Left colon (tissue), 2 donors: ENCODE results near the gene BMP8B. TPM values are rescaled to one million over a fixed set of nuclear protein-coding genes. Genes with fewer than 3 reads are reported as not detected.

Experiments used
- ATAC-seq: fragments of 200-7000 bp; cut with Tn5 transposase; one replicate; pipeline ENCODE4 v1.9.1; 2020; ENCODE audit warnings: mild to moderate bottlenecking, moderate library complexity
- DNase-seq, 2 donors: peaks; one replicate each; pipeline ENCODE4 v3.0.0-alpha.2; 2020
- intact Hi-C, 2 donors: fragments of 100-400 bp; cut with DNase I in 1 of 2; cut with micrococcal nuclease in 1 of 2; formaldehyde crosslinking; loops; one replicate each; pipeline versions ENCODE4 v1.11.2 to v1.14.0; 2022; cut with DNase I, micrococcal nuclease
- total RNA-seq, 2 donors: library from RNA; stranded (reverse); fragmentation: NEBNext Ultra II Directional; extraction: Animal tissue kit (Norgen Biotek cat#: 25700); gene quantifications; one replicate each; pipeline ENCODE4 v1.2.1, GENCODE V29; 2021
- donor health status: DM: no; HTN: no; CAD: no.
- donor health status: DM: yes; HTN: yes; CAD: no.

The BMP8B gene
- total RNA-seq, 2 donors from 2014 or later, result 11.1 to 20.2 TPM

- intact Hi-C loops, result no loop called here
- ATAC-seq, result no peak
- DNase-seq, result no peak
These were observed 43.5 kb downstream of the BMP8B start for GRCh38 chr1:39745016-39745670.

- intact Hi-C loops, result no loop called here
- DNase-seq, result peak; percentile 93 to 99
- ATAC-seq, result peak; percentile 100
These were observed 49.9 kb downstream of the BMP8B start, which contains the start of gene PPIE for GRCh38 chr1:39738622-39739366. Gene PPIE (plus strand): TSS chr1:39738882. CDS start chr1:39738901, 19 bp downstream.

DNA sequence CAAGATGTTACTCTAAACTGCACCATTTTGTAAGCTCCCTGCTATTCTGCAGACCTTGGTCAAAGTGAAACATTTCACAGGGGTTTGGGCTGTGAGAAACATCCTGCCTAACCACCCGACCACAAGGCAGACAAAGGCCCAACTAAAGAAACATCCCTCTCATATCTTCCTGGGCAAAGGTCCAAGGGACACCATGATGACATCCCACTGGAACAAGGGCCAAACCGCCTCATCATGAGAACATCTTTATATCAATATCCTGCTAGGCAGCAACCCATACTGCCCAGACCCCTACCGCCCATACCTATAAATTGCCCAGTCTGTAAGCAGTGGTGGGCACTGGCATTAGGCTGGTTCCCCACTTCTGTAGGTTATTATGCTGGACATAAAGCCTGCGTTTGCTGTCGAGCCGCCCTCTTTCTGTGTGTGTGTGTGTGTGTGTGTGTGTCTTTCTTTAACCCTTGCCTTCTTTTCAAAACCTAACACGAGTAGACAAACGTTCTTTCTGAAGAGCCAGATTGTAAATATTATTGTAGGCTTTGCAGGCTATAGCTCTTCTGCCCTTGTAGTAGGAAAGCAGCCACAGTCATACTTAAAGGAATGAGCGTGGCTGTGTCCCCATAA, 51.0 kb downstream of the BMP8B start:
- DNase-seq, result no peak
- no peak for ATAC-seq
- intact Hi-C loops, result no loop called here

DNA sequence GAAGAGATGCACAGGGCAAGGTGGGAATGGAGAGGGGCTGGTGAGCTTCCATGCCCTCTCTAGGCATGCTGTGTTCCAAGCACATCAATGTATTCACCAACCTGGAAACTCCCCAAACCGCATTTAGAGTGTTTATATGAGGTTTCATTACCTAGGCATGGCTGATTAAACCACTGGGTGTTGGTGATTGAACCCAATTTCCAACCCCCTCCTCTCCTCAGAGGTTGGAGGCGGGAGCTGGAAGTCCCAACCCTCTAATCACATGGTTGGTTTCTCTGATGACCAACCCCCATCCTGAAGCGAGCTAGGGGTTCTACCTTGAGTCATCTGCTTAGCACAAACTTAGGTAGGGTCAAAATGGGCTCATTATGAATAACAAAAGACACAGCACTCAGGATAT, 52.9 kb downstream of the BMP8B start:
- ATAC-seq (no peak), DNase-seq (no peak)
- intact Hi-C loops, result no loop called here

DNA sequence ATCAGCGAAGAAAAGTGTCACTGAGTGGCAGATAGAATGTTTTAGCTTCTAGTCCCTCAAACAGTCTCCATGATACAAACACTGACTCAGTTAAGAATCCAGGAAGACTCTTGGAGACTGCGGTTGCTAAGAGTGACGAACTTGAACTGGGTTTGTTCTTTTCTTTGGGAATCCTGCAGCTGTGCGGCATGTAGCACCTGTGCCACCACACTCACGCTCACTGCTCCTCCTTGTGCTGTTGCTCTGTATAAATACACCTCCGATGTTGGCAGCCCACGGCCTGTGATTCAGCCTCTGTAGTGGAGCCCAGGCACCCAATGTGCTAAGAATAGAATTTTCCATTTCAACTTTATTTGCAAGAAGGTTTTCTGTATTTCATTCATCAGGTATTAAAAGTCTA, 55.5 kb downstream of the BMP8B start:
- intact Hi-C loops, result no loop called here
- DNase-seq, result no peak
- no peak for ATAC-seq

DNA sequence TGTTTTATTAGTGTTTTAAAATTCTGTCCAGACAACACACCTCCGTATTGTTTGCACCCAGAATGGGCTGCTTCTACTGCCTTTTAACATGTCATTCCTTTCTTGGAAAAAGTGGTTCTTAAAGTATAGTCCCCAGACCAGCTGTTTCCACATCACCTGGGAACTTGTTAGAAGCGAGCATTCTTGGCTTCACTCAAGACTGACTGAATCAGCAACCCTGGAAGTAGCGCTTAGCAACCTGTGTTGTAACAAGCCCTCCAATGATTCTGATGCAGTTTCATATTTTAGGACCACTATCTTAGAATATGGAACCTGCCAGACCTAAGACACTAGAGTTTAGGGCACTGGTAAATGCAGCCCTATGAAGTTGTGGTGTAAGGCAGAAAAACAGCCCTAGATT, 55.9 kb downstream of the BMP8B start:
- no peak for ATAC-seq
- intact Hi-C loops, result no loop called here
- DNase-seq, result no peak

DNA sequence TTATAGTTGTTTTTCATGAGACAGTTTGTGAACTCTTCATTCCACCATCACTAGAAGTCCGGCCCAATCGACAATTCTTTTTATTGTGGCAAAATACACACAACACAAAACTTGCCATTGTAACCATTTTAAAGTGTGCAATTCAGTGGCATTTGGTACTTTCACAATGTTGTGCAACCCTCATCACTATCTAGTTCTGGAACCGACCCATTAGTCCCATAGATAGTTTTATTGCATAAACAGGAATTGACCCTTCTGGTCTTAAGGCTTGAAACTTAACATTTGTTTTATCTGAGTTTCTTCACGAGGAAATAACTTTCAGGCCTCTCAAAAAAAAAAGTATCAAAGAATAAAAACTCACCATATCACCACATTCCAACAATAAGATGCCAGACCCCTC, 58.8 kb downstream of the BMP8B start:
- DNase-seq (no peak), ATAC-seq (no peak)
- intact Hi-C loops, result no loop called here

- intact Hi-C loops, result no loop called here
- DNase-seq (no peak), ATAC-seq (no peak)
These were observed 59.6 kb downstream of the BMP8B start for GRCh38 chr1:39729030-39729429.

DNA sequence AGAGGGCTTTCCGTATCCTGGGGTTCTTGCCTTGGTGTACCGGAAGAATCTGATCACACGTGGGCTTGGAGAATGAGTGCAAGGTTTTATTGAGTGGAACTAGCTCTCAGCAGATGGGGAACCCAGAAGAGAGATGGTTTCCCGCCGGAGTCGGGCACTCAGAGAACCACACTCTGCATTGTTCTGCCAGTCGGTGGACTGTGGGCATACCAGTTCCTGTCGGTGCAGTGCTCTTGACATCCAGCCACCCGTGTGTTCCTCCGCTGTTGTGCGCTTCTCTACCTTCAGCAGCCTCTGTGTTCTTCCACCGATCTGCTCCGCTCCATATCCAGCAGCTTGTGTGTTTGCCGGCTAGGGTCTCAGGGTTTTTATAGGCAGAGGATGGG, 60.7 kb downstream of the BMP8B start:
- DNase-seq, result no peak
- intact Hi-C loops, result no loop called here
- ATAC-seq, result no peak

DNA sequence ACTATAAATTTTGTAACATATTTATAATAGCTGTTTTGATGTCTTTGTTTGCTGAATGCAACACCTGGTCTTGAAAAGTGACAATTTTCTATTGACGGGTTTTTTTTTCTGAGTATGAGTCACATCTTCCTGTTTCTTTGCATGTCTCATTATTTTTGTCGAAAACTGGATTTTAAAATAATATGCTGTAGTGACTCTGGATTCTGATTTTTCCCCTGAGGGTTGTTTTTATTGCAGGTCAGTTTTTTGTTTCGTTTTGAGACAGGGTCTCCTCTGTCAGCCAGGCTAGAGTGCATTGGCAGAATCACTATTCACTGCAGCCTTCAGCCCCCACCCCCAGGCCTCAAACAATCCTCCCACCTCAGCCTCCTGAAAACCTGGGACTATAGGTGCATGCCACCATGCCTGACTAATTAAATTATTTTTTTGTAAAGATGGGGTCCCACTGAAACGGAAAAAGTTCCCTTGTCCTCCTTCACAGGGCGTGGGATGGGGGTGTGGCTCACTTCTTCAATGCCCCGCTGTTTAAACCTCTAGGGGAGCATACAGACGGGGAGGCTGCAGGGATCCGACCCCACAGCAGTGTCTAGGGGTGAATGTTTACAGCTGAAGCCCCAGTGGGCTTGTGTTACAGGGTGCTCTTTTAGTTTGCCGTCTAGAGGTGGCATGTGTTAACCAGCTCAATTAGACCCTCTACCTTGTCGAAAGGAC, 61.3 kb downstream of the BMP8B start:
- intact Hi-C loops, result no loop called here
- no peak for DNase-seq
- ATAC-seq, result no peak

DNA sequence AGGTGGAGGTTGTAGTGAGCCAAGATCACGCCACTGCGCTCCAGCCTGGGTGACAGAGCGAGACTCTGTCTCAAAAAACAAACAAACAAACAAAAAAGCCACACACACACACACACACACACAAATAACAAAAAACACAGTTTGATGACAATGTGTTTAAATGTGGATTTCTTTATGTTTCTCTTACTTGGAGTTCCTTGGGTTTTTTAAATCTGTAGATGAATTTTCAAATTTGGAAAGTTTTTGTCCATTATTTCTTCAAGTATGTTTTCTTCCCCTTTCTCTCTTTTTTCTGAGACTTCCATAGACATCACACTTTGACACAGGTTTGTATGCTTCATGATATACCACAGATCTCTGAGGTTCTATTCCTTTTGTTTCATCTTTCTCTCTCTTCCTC, 62.1 kb downstream of the BMP8B start:
- no peak for DNase-seq
- no peak for ATAC-seq
- intact Hi-C loops, result no loop called here

GRCh38 chr1:39722495-39722894, 66.2 kb downstream of the BMP8B start:
- DNase-seq (no peak), ATAC-seq (no peak)
- intact Hi-C loops, result no loop called here

- ATAC-seq (no peak), DNase-seq (no peak)
- intact Hi-C loops, result no loop called here
These were observed 67.0 kb downstream of the BMP8B start for GRCh38 chr1:39721664-39722063.

DNA sequence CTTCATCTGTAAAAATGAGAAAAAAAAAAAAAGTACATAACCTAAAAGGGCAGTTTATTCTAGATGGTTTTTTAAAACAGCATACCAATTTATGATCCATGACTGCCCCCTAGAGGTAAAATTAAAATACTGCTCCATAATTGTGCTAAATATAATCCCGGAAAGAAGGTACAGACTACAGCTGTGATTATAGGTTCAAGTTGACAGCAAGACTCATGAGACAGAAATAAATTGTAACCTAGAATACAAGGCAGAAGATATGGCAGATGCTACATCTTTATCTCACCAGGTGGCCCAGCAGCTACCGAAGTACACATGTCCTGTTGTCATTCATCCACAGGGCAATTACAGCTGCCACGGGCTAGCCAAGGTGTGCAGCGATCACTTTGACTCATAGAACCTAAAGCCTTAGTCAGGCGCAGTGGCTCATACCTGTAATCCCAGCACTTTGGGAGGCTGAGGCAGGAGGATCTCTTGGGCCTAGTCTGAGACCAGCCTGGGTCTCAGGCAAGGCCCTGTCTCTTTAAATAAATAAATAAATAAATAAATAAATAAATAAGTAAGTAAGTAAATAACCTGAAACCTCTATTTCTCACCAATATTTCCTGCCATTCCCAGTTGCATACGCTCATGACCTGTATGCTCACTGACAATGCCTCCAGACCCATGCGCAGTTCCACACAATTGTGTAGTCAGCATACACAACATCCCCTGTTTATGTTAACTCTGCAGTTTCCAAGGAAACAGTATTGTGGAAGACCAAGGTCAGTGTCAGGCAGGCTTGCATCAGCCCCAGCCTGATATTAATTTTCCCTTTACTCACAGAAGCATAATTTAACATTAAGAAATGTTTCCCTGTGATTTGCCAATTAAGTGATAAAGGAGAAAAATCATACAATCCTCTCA, 68.3 kb downstream of the BMP8B start:
- DNase-seq (no peak), ATAC-seq (peak; percentile 72)
- intact Hi-C loops, result no loop called here

DNA sequence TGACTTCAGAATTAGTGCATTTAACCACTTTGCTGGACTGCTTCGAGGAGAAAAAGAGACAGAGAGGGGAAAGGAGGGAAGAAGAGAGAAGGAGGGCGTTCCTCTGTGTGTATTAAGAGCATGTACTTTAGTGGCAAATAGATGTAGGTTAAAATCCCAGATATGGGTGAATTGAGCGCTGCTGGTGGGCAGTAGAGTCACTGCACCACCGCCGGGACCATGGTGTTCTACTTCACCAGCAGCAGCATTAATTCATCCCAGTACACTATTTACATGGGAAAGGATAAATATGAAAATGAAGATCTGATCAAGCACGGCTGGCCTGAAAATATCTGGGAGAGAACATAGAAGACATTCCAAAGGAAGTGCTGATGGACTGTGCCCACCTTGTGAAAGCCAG, 70.9 kb downstream of the BMP8B start:
- DNase-seq (no peak), ATAC-seq (no peak)
- intact Hi-C loops, result loop anchor here in 1 of 2 donors (5.0 kb wide), 1 partner anchor 111 kb away; no protein-coding TSS in a partner anchor

- no peak for ATAC-seq
- intact Hi-C loops, result no loop called here
- no peak for DNase-seq
These were observed 75.1 kb downstream of the BMP8B start for GRCh38 chr1:39713557-39713956.

DNA sequence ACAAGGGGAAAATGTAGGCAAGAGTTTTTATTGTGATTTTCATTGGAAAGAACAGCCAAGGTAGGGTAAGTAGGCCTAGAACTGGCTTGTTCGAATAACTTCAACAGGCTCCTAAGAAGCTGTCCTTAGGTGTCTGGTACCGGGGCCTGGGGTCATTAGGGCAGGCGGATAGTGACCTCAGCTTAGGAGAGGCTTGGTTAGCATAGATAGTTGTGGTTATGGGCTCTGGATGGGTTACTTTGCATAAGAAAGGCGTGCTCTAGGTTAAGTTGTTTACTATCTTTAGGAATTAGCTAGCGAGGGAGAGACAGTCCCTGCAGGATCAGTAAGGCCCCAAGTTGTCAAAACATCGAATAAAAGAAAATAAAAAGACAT, 76.7 kb downstream of the BMP8B start:
- ATAC-seq (no peak), DNase-seq (no peak)
- intact Hi-C loops, result no loop called here

DNA sequence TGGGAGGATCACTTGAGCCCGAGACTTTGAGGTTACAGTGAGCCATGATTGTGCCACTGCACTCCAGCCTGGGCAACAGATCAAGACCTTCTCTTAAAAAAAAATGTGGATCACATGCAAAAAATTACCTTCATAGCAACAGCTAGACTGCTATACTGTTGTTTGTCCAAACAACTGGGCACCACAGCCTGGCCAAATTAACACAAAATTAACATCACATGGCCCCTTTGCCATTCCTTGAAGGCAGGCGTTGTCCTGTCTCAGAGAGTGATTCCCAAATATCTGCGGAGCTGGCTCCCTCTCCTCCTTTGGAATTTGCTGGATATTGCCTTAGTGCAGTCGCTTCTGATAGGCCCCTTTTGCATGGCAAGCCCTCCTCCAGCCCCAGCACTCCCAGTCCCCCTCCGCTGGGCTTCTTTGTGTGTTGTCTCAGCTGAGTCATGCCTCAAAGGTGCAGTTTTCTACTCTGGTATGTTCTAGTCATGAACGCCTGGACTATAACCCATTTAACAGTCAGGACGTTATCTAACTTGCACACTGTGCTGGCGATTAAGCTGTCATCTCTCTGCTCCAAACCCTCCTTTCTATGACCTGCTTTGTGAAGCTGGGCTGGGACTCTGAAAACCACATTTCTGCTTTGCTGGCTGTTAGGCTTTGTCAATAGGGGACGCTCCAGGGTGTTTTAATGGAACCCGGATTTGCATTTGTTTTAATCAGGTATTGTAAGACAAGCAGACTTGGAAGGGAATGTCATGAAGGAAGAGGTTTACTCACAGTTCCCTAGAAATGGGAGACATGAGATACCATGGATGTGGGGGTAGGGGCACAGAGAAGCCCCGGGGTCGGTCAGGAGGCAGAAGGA, 77.3 kb downstream of the BMP8B start:
- ATAC-seq, result no peak
- no peak for DNase-seq
- intact Hi-C loops, result no loop called here
